HG03108 (cell line): ENCODE data around the gene RHOG.

Experiments used
- ATAC-seq: cut with Tn5 transposase; IDR thresholded peaks from one replicate; pipeline ENCODE4 v1.9.1; 2021; ENCODE audit warnings: moderate library complexity; ENCODE audit not compliant: unreplicated experiment

RHOG gene

GRCh38 chr11:3781423-3781822 lies 59.3 kb downstream of the RHOG start:
- ATAC-seq: no peak
